Astrocyte of the hippocampus (primary cell): ENCODE measurements around the gene HEY2.
A peak's percentile ranks its signal among the peaks of the same experiment; 100 is the strongest.
"Not testable (repeated sequence)": the region's sequence is repeated elsewhere in the genome, so short reads cannot be mapped to it uniquely, and the experiment has no call there.

Experiments used
- DNase-seq: peaks from one replicate; pipeline ENCODE4 v3.0.0; 2011; ENCODE audit warnings: low read depth, low spot score

HEY2 gene

GRCh38 chr6:125749173-125749864 lies at the start of gene HEY2:
TSS of gene HEY2 (plus strand) at chr6:125749632. CDS start at chr6:125749777, 145 bp downstream.
- DNase-seq, result peak; percentile 97

- no peak for DNase-seq
Measured at GRCh38 chr6:125700581-125701353, 48.7 kb upstream of the HEY2 start.

- no peak for DNase-seq
Measured at GRCh38 chr6:125701354-125701668, 48.1 kb upstream of the HEY2 start.

GRCh38 chr6:125703882-125704281 lies 45.5 kb upstream of the HEY2 start:
- DNase-seq, result not testable (repeated sequence)

GRCh38 chr6:125707615-125708243 lies 41.7 kb upstream of the HEY2 start:
- no peak for DNase-seq

- no peak for DNase-seq
Measured at GRCh38 chr6:125711013-125711675, 38.3 kb upstream of the HEY2 start.

- DNase-seq, result peak; percentile 7
Measured at GRCh38 chr6:125714441-125715090, 34.9 kb upstream of the HEY2 start.

GRCh38 chr6:125717120-125717731 lies 32.2 kb upstream of the HEY2 start:
- no peak for DNase-seq

GRCh38 chr6:125718109-125718508 lies 31.3 kb upstream of the HEY2 start:
- DNase-seq, result no peak

- no peak for DNase-seq
Measured at GRCh38 chr6:125722886-125723285, 26.5 kb upstream of the HEY2 start.

GRCh38 chr6:125727216-125727615 lies 22.2 kb upstream of the HEY2 start:
- DNase-seq, result no peak

GRCh38 chr6:125728739-125729138 lies 20.7 kb upstream of the HEY2 start:
- DNase-seq, result peak; percentile 23

GRCh38 chr6:125729983-125730382 lies 19.4 kb upstream of the HEY2 start:
- DNase-seq, result no peak

GRCh38 chr6:125732398-125732797 lies 17.0 kb upstream of the HEY2 start:
- DNase-seq, result no peak

- no peak for DNase-seq
Measured at GRCh38 chr6:125733516-125734300, 15.7 kb upstream of the HEY2 start.

- no peak for DNase-seq
Measured at GRCh38 chr6:125738276-125738675, 11.2 kb upstream of the HEY2 start.

- no peak for DNase-seq
Measured at GRCh38 chr6:125739364-125739763, 10.1 kb upstream of the HEY2 start.

- DNase-seq, result no peak
Measured at GRCh38 chr6:125741336-125741735, 8.1 kb upstream of the HEY2 start.

GRCh38 chr6:125742024-125742423 lies 7.4 kb upstream of the HEY2 start:
- DNase-seq, result no peak

- no peak for DNase-seq
Measured at GRCh38 chr6:125742464-125743120, 6.8 kb upstream of the HEY2 start.
